ENCODE results near the gene GABRR2. TPM values are rescaled to one million over a fixed set of nuclear protein-coding genes. Genes with fewer than 3 reads are reported as not detected.

GABRR2 gene
- polyA plus RNA-seq, 1 donor from 2014 or later = 0.31 TPM

GRCh38 chr6:89254569-89254968 lies 60.5 kb downstream of the GABRR2 start:
- H3K4me2 ChIP-seq (ENCODE audit: low read length) = no peak overlapping the region
- H3K27ac ChIP-seq (ENCODE audit: low read length) = no peak overlapping the region
- H3K9me2 ChIP-seq (ENCODE audit: insufficient read depth, low read length) = no peaks in the 10 kb centered on the region
- H2AFZ ChIP-seq (ENCODE audit: low read depth, low read length) = no peak overlapping the region
- H3K36me3 ChIP-seq (ENCODE audit: insufficient read depth, low read length) = no peaks in the 10 kb centered on the region
- no peaks in the 10 kb centered on the region for H3K27me3 ChIP-seq (ENCODE audit: insufficient read depth, low read depth, low read length)
- no peaks in the 10 kb centered on the region for H3K79me2 ChIP-seq (replicated peaks; ENCODE audit: insufficient read depth, low read length)
- H3K9me3 ChIP-seq (ENCODE audit: low read length) = no peaks in the 10 kb centered on the region
- TF ChIP-seq CTCF (IDR thresholded peaks at IDR 0.05; ENCODE audit: poor library complexity, severe bottlenecking) (no peak), POLR2AphosphoS5 (IDR thresholded peaks at IDR 0.05) (no peak), RAD21 (conservative IDR thresholded peaks at IDR 0.05) (no peak), EZH2 (IDR thresholded peaks at IDR 0.05; ENCODE audit: borderline replicate concordance, insufficient read depth, low read length, poor library complexity, severe bottlenecking) (no peak), REST (IDR thresholded peaks at IDR 0.05; ENCODE audit: borderline replicate concordance) (no peak), MXI1 (conservative IDR thresholded peaks at IDR 0.05; ENCODE audit: poor library complexity, severe bottlenecking) (no peak), SMC3 (conservative IDR thresholded peaks at IDR 0.05; ENCODE audit: poor library complexity) (no peak), TAF1 (IDR thresholded peaks at IDR 0.05; ENCODE audit: low read depth) (no peak), EP300 (conservative IDR thresholded peaks at IDR 0.05; ENCODE audit: poor library complexity, severe bottlenecking) (no peak)
- no peaks in the 10 kb centered on the region for H4K20me1 ChIP-seq (ENCODE audit: insufficient read depth)
- no peaks in the 10 kb centered on the region for H3F3A ChIP-seq (ENCODE audit: insufficient read depth, low read length, poor library complexity, severe bottlenecking)
- no peak overlapping the region for H3K4me3 ChIP-seq (ENCODE audit: low read length)
- no peak overlapping the region for H3K9ac ChIP-seq (ENCODE audit: low read length)

- no peaks in the 10 kb centered on the region for H3K9me3 ChIP-seq (ENCODE audit: low read length)
- H3K36me3 ChIP-seq (ENCODE audit: insufficient read depth, low read length) = no peaks in the 10 kb centered on the region
- TF ChIP-seq CTCF (IDR thresholded peaks at IDR 0.05; ENCODE audit: poor library complexity, severe bottlenecking) (no peak), EZH2 (IDR thresholded peaks at IDR 0.05; ENCODE audit: borderline replicate concordance, insufficient read depth, low read length, poor library complexity, severe bottlenecking) (no peak), REST (IDR thresholded peaks at IDR 0.05; ENCODE audit: borderline replicate concordance) (no peak), MXI1 (conservative IDR thresholded peaks at IDR 0.05; ENCODE audit: poor library complexity, severe bottlenecking) (no peak), RAD21 (conservative IDR thresholded peaks at IDR 0.05) (no peak), EP300 (conservative IDR thresholded peaks at IDR 0.05; ENCODE audit: poor library complexity, severe bottlenecking) (no peak), POLR2AphosphoS5 (IDR thresholded peaks at IDR 0.05) (no peak), TAF1 (IDR thresholded peaks at IDR 0.05; ENCODE audit: low read depth) (no peak), SMC3 (conservative IDR thresholded peaks at IDR 0.05; ENCODE audit: poor library complexity) (no peak)
- H4K20me1 ChIP-seq (ENCODE audit: insufficient read depth) = no peaks in the 10 kb centered on the region
- no peak overlapping the region for H3K4me2 ChIP-seq (ENCODE audit: low read length)
- H3F3A ChIP-seq (ENCODE audit: insufficient read depth, low read length, poor library complexity, severe bottlenecking) = no peaks in the 10 kb centered on the region
- H3K4me3 ChIP-seq (ENCODE audit: low read length) = no peak overlapping the region
- no peak overlapping the region for H2AFZ ChIP-seq (ENCODE audit: low read depth, low read length)
- H3K27me3 ChIP-seq (ENCODE audit: insufficient read depth, low read depth, low read length) = no peaks in the 10 kb centered on the region
- no peak overlapping the region for H3K9ac ChIP-seq (ENCODE audit: low read length)
- no peaks in the 10 kb centered on the region for H3K79me2 ChIP-seq (replicated peaks; ENCODE audit: insufficient read depth, low read length)
- H3K27ac ChIP-seq (ENCODE audit: low read length) = no peak overlapping the region
- no peaks in the 10 kb centered on the region for H3K9me2 ChIP-seq (ENCODE audit: insufficient read depth, low read length)
These were observed 62.2 kb downstream of the GABRR2 start for GRCh38 chr6:89252907-89253306.
